RPMI7951 (cell line): Measurements from ENCODE around the gene TET2. TPM values are rescaled to one million over a fixed set of nuclear protein-coding genes. Genes with fewer than 3 reads are reported as not detected.

Experiments used
- DNase-seq: peaks from one replicate; pipeline ENCODE4 v3.0.0-alpha.2; 2012; ENCODE audit warnings: low read depth
- total RNA-seq: library from RNA; depleted of rRNA; stranded (reverse); fragments of >200 nt; shearing (Covaris generic); gene quantifications from 2 replicates; pipeline ENCODE4 v1.2.3, GENCODE V29; 2014

TET2 gene
- total RNA-seq, 1 experiment from 2014 or later, result 13.6 TPM

GRCh38 chr4:105182211-105182610 is 35.5 kb downstream of the TET2 start:
- DNase-seq, result no peak

DNA sequence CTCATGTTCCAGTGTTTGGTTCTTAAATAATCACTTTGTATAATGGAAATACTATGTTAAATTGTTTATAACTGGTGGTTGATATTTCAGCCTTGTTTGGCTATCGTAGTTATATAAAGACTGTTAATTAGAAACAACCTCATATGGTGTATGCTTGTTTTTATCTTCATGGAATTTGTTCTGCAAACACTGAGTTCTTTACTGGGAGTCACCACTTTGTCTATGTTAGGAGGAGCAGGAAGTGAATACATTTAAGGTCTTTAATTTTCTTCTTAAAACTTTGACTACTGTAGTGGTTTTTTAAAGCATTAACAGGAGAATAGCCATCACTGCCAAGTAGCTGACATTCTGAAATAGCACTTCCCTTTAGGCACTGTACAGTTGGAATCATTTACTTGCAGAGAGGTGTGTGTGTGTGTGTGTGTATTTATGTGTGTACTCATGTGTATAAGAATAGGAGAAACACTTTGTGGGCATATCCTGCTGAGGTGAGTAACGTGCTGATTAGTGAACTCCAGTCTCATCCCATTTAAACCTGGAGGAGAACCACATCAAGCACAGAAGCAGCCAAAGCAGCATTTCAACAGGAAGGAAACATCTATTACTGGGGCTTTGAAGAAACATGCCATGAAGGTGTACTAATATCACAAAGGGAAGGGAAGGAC is 37.8 kb downstream of the TET2 start:
- DNase-seq, result no peak

GRCh38 chr4:105186701-105187161 is 40.1 kb downstream of the TET2 start:
- DNase-seq, result peak; percentile 66

DNA sequence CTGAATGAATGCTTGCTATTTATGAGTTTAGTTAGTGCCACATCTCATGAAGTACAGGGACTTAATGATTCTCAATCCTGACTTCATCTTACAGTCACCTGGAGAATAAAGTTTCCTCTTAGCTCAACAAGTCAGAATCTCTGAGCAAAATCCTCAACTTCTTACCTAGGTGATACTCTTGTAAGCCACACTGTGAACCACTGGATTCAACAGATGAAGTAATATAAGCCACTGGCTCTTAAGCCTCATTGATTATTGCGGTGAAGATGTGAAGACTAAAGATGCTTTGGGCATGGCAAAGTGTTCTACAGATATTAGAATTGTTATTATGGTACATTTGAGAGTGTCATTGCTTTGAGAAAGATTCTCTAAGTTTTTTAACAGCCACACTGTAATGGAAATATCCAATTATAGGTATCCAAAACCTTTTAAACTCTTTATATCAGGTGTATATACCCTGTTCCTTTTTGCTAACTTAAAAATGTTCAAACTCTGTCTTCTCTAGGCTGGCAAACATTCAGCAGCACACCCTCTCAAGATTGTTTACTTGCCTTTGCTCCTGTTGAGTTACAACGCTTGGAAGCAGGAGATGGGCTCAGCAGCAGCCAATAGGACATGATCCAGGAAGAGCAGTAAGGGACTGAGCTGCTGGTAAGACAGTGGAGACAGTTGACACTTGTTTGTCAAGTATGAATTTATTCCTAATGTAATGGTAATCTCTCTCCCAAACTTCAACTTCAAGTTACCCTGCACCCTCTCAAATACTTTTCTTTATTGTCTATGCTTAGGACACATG is 43.4 kb downstream of the TET2 start:
- no peak for DNase-seq

DNA sequence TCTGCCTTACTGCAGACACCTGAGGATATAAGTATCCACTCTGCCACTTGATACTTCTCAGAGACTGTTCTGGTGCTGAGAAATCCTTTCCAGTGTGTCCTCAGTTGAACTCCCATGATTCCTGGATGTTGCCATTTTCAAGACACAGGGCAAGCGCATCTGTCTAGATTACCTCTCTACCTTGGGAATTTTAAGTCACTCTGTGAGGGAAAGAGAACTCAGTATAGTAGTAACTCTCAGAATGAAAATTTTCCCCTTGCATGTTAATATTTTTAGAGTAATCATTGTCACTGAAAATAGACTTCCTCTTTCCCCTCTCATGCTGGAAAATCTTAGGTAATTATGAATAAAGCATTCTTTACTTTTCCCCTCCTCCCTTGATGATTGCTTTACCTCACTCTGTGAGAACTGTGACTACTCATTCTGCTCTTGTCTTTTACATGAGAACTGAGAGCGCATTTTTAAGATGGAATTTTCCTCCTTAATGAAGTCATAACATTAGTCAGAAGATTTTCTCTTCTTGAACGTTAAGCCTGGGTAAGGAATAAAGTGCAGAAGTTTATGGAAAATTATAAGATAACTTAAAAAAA is 45.0 kb downstream of the TET2 start:
- DNase-seq, result no peak

- no peak for DNase-seq
These were observed 45.8 kb downstream of the TET2 start for GRCh38 chr4:105192474-105192873.

DNA sequence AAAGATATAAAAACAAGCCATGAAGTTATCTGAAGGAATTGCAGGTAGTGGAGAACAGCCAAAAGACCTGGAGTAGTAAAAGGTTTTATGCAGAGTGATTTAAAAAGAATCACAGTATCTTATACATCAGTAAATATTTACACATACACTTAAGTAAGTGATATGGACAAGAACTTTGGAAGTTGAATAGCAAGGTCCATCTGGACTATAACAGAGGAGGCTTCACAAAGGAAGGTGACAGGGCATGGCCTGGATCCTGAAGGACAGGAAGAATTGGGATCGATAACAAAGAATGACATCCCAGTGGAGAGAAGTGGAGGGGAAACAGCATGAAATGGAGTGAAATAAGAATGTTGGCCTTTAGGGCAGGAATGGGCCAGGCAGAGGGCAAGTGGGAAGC is 46.2 kb downstream of the TET2 start:
- no peak for DNase-seq

- no peak for DNase-seq
These were observed 46.9 kb downstream of the TET2 start for GRCh38 chr4:105193536-105193935.

DNA sequence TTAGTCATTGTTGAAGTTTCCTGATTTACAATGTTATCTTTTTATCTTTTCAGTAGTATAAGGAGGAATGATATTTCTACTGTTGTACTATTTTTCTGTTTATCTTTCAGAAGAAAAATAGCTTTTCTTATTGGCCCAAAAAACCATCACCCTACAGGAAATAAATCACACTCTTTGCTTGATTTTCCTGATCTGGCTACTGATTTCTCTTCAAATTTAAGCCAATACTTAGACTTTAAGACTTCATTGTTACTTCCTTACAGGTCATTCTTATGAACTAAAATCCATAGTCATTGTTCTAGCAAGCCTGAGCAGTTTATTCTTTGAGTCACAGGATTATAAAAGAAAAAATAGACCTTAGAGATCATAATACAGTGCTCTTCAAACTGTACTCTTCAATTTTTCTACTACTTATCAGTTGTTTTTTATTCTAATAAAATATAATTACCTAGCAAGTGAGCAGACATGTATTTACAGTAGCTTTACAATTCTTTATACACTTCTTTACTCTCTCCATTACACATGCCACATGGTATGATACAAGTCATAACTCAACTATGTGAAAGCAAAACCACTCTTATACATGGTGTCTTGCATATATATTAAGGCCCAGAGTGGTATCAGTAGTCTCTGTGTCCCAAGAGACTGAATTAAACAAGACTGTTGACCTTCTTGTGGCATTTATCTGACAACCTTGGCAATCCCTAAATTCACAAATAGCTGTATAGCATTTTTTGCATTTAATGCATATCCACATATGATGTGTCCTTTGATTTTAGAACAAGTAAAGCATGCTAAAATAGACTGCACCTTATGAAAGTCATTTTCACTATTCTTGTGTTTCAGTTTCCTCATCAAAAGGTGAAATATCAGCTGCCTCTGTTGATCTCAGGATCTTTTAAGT is 47.9 kb downstream of the TET2 start:
- no peak for DNase-seq

DNA sequence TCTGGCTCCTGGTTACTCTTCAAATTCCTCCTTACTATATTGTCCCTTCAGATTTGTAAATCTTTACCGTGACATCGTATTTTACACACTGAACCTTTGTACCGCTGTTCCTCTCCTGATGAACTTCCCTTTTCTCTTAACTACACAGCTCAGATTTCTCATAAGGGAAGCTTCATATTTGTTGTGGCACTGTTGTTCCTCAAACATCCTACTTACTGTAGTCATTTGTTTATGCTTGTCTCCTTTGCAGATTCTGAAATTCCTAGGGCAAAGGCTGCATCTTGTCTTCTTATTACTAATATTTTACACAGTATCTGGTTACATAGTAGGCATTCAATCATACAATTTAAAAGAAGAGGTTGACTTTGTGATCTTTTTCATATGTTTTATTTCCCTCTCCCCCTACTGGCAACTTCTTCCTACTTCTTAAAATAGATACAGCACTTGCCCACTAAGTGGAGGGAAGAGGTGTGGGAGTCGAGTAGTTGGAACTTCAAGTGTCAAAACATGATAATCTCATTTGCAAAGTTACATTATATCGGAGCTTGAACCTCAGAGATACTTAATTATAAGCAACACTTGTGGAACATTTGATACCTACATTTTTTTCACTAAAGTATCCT is 50.0 kb downstream of the TET2 start:
- DNase-seq, result no peak

DNA sequence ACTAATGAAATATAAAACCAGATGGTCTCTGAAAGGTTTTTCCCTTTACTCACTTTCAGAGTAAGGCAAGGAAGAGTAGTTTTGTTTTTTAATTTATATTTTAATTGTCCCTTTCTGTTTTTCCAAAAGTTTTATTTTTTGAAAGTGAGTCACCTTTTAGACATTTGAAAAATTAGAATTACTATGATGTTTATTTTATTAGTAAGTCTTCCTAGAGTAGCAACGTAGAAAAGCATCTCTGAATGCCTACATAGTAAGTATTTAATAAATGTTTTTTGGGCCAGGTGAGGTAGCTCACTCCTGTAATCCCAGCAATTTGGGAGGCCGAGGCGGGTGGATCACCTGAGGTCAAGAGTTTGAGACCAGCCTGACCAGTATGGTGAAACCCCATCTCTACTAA is 51.1 kb downstream of the TET2 start:
- DNase-seq, result no peak

- no peak for DNase-seq
These were observed 51.9 kb downstream of the TET2 start for GRCh38 chr4:105198541-105198940.

GRCh38 chr4:105206214-105206613 is 59.5 kb downstream of the TET2 start:
- no peak for DNase-seq

GRCh38 chr4:105207386-105207785 is 60.7 kb downstream of the TET2 start:
- no peak for DNase-seq

DNA sequence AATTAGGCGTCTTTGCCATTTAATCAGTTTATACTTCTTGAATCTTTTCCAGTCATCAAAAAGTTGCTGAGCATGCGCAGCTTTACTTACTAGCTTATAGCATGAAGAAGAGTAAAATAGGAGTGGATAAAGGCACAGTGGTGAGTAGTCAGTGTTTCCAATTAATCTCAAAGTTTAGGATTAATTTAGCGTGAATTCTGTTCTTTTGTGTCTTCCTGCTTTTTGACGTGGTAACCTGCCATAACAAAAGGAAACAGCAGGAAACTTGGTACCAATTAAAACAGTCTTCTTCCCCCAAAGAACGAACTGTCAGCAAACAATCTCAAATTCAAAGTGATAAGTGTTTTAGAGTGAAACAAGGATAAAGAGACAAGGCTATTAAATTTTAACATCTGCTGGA is 61.9 kb downstream of the TET2 start:
- no peak for DNase-seq

- no peak for DNase-seq
These were observed 64.2 kb downstream of the TET2 start for GRCh38 chr4:105210916-105211315.

DNA sequence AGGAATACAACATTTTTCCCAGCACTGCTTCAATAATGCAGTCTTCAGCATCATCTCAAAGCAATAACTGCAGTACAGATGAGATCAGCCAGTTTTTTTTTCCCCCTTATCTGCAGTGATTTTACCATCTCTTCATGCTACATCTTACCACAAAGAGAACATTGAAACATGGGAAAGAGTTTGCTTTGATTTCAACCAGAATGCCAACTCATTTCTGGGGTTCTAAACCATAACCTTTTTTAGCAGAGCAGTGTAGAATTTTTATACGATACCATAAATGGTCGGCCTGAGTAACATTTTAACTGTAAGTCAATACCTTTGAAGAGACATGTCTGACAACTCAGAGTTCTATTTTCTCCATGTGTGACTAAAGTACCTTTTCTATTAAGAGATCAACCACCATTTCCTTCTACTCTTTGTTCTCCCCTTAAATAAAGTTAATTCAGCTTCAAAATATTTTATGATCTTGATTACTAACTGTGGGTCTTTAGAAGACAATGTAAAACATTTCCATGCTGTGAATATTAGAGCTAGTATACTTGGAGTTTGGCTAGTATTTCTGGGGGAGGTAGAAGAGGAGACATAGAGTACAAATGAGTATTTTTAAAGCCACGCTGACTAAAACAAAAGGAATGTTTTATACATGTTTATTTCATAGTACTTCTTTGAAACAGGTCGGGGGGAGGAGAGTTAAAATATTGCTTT is 69.1 kb downstream of the TET2 start:
- DNase-seq, result peak; percentile 5

DNA sequence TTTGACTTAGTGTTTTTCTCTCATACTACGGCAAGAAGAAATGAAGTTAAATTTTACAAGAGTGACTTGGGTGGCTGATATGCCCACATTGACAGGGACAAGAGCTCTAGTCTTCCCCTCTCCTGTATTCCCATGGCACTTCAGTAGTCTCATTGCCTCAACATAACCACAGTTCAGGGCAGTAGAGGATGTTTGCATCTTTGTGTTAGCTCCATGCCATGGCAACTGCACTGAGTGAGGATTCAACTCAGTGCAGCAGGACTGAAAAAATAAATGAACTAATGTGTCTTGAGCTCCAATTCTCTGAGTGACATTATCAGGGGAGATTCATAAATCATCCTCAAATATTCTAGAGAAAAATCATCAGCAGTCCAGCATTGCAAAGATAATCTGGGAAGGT is 78.8 kb downstream of the TET2 start:
- DNase-seq, result peak; percentile 2

GRCh38 chr4:105227054-105227453 is 80.4 kb downstream of the TET2 start:
- no peak for DNase-seq

DNA sequence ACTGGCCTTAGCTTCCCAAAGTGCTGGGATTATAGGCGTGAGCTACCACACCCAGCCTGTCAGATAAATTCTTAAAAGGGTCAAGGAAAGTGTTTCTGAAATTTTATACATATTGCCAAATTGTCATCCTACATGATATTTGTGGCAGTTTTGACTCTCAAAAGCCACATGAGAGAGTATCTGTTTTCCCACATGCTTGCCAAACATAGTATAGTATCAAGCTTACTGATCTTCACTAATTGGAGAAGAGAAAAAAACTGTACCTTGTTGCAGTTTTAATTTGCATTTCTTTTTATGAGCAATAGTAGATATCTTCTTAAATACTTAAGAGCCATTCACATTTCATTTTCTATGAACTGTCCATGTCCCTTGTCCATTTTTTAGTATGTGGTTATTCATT is 83.6 kb downstream of the TET2 start:
- DNase-seq, result no peak

DNA sequence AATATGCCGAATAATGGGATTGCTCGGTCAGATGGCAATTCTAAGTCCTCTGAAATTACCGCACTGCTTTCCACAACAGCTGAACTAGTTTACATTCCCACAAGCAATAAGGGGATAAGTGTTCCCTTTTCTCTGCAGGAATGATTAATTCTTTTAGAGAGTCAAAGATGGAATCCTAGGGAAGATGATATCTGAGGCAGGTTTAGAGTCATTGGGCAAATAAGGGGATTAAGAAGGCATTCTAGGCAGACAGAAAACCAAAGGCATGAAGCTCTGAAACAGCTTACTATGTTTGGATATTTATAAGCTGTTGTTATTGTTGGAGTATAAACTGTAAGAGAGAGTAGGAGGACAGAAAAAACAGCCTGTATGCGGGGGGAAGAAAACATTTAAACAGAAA is 85.7 kb downstream of the TET2 start:
- no peak for DNase-seq
